Left ventricle myocardium inferior (tissue), 1 donor: ENCODE data around the gene MOV10L1. TPM values are rescaled to one million over a fixed set of nuclear protein-coding genes. Genes with fewer than 3 reads are reported as not detected.

Source experiments
- DNase-seq: peaks from one replicate; pipeline ENCODE4 v3.0.0-alpha.2; 2020
- H3K27ac ChIP-seq: fragments of 200-600 bp; replicated peaks from 2 replicates; pipeline ENCODE4 v1.8.0; 2021
- H3K27me3 ChIP-seq: fragments of 200-600 bp; 2 replicates; pipeline ENCODE4 v1.8.0; 2021; ENCODE audit warnings: low read depth
- H3K36me3 ChIP-seq: fragments of 200-600 bp; 2 replicates; pipeline ENCODE4 v1.8.0; 2021
- H3K4me1 ChIP-seq: fragments of 200-600 bp; 2 replicates; pipeline ENCODE4 v1.8.0; 2021
- H3K4me3 ChIP-seq: fragments of 200-600 bp; 2 replicates; pipeline ENCODE4 v1.8.0; 2021; ENCODE audit warnings: mild to moderate bottlenecking, moderate library complexity
- H3K9me3 ChIP-seq: fragments of 200-600 bp; replicated peaks from 2 replicates; pipeline ENCODE4 v1.8.0; 2021
- CTCF ChIP-seq: fragments of 200-600 bp; IDR thresholded peaks from 2 replicates; pipeline ENCODE4 v1.8.0; 2021; ENCODE audit warnings: antibody characterized with exemption, mild to moderate bottlenecking, borderline replicate concordance
- intact Hi-C: fragments of 100-400 bp; cut with micrococcal nuclease; formaldehyde crosslinking; loops from one replicate; pipeline ENCODE4 v1.11.0; 2022
- total RNA-seq: library from RNA; stranded (reverse); fragmentation: NEBNext Ultra II Directional; extraction: Animal tissue kit (Norgen Biotek cat#: 25700); gene quantifications from one replicate; pipeline ENCODE4 v1.2.1, GENCODE V29; 2021
- donor health status: DM: no; HTN: yes; CAD: no; lungs with severe emphysema.

Gene MOV10L1
- total RNA-seq, 1 donor from 2014 or later: 0.49 TPM

DNA sequence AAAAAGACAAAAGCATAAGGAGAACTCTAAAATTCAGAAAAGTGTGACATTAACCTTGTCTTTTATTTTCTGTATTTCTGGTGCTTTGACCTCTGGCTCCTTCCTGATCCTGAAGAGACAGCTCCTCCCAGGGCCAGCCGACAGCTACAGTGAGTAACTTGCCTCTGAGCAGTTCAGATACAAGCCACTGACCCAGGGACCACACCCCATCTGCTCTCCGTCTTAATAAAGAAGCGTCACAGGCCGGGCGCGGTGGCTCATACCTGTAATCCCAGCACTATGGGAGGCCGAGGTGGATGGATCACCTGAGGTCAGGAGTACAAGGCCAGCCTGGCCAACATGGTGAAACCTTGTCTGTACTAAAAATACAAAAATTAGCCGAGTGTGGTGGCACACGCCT, 11.0 kb upstream of the MOV10L1 start:
- no peak overlapping the region for H3K27ac ChIP-seq
- H3K4me1 ChIP-seq: no peaks in the 10 kb centered on the region
- no peak for DNase-seq
- no peak for TF ChIP-seq CTCF
- H3K36me3 ChIP-seq: no peaks in the 10 kb centered on the region
- H3K27me3 ChIP-seq: peaks cover 25% of the 10 kb centered on the region
- H3K9me3 ChIP-seq: no peaks in the 10 kb centered on the region
- no peak overlapping the region for H3K4me3 ChIP-seq
- intact Hi-C loops: no loop called here

DNA sequence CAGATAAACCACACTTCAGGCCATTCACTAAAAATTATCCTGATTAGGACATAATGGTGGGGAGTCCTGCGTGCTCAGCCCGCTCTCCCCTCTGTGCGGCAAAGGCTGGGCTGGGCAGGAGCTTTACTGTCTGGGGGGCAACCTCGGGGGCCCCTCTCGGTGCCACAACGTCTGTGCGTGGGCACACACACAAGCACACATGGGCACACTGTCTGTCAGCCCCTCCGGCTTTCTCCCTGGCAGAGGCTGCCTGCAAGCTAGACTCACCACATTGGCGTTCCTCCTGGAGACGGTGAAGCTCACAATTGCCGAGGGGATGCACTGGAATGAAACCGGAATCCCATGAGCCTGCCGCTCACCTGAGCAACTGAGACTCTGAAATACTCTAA, 9.7 kb upstream of the MOV10L1 start:
- no peaks in the 10 kb centered on the region for H3K9me3 ChIP-seq
- H3K36me3 ChIP-seq: no peaks in the 10 kb centered on the region
- no peak overlapping the region for H3K4me3 ChIP-seq
- no peak for TF ChIP-seq CTCF
- H3K27ac ChIP-seq: no peak overlapping the region
- intact Hi-C loops: no loop called here
- no peak for DNase-seq
- peaks cover 16% of the 10 kb centered on the region for H3K27me3 ChIP-seq
- no peaks in the 10 kb centered on the region for H3K4me1 ChIP-seq

DNA sequence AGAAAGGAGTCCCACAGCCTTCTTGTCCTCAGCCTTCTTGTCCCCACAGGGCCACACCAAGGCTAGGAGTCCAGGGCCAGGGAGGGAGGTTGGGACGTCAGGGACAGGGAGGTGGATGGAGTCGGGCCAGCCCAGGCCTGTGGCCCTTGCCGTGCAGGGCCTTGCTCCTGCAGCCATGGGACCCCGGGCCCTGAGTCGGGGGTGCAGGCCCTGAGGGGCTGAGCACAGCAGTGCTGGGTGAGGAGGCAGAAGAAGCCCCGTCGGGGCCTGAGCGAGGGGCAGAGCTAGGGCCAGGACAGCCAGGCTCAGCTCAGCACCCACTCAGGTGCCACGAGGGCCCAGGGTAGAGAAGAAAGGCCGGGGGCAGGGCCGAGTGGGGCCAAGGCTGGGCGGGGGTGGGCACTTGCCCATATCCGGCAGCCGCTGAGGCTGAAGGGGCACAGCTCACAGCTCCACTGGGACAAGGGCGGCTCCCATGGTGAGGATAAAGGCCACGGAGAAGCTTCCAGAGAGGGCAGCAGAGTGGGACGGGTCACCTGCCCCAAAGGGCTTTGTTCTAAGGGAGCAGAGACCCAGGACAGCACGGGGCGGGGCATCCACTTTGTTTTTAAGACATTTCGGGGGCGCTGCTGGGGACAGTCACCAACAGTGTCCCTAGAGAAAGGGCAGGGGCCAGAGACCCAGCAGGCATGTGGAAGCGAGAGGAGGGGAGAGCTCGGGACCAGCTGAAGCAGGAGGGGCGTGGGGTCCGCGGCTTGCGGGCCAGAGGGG, 8.2 kb upstream of the MOV10L1 start:
- Histone ChIP-seq H3K4me3 (no peak overlapping the region), H3K4me1 (no peaks in the 10 kb centered on the region), H3K9me3 (no peaks in the 10 kb centered on the region), H3K27me3 (peaks cover 16% of the 10 kb centered on the region), H3K27ac (no peak overlapping the region), H3K36me3 (no peaks in the 10 kb centered on the region)
- intact Hi-C loops: no loop called here
- no peak for DNase-seq
- TF ChIP-seq CTCF: no peak

- no peak overlapping the region for H3K4me3 ChIP-seq
- TF ChIP-seq CTCF: no peak
- H3K4me1 ChIP-seq: no peaks in the 10 kb centered on the region
- H3K36me3 ChIP-seq: no peaks in the 10 kb centered on the region
- peaks cover 16% of the 10 kb centered on the region for H3K27me3 ChIP-seq
- no peak for DNase-seq
- no peak overlapping the region for H3K27ac ChIP-seq
- no peaks in the 10 kb centered on the region for H3K9me3 ChIP-seq
- intact Hi-C loops: no loop called here
Observed at GRCh38 chr22:50082197-50082715, 7.5 kb upstream of the MOV10L1 start.

GRCh38 chr22:50082961-50083461, 6.8 kb upstream of the MOV10L1 start:
- Histone ChIP-seq H3K4me3 (no peak overlapping the region), H3K27ac (no peak overlapping the region), H3K27me3 (peaks cover 10% of the 10 kb centered on the region), H3K4me1 (no peaks in the 10 kb centered on the region), H3K9me3 (no peaks in the 10 kb centered on the region), H3K36me3 (no peaks in the 10 kb centered on the region)
- no peak for DNase-seq
- TF ChIP-seq CTCF: no peak
- intact Hi-C loops: no loop called here
